T follicular helper cell (primary cell): ENCODE results near the gene IRF9.
A peak's percentile ranks its signal among the peaks of the same experiment; 100 is the strongest.
"Not testable (repeated sequence)": the region's sequence is repeated elsewhere in the genome, so short reads cannot be mapped to it uniquely, and the experiment has no call there.

Experiments
- DNase-seq: peaks from one replicate; pipeline ENCODE4 v3.0.0-alpha.2; 2020; ENCODE audit warnings: low read depth

The IRF9 gene

GRCh38 chr14:24195186-24196070 is 34.4 kb downstream of the IRF9 start, which contains the start of gene TM9SF1:
Gene TM9SF1 (minus strand): TSS chr14:24195441. CDS start chr14:24195019, 422 bp downstream.
- peak; percentile 82 for DNase-seq

- no peak for DNase-seq
These were observed 35.3 kb downstream of the IRF9 start for GRCh38 chr14:24196071-24197055.

GRCh38 chr14:24197056-24197450 is 36.0 kb downstream of the IRF9 start:
- no peak for DNase-seq

- DNase-seq, result no peak
These were observed 37.9 kb downstream of the IRF9 start for GRCh38 chr14:24198814-24199524.

GRCh38 chr14:24202538-24202937 is 41.5 kb downstream of the IRF9 start:
- DNase-seq, result not testable (repeated sequence)

- DNase-seq, result not testable (repeated sequence)
These were observed 42.3 kb downstream of the IRF9 start for GRCh38 chr14:24203249-24203886.

GRCh38 chr14:24204163-24205146 is 43.4 kb downstream of the IRF9 start:
- DNase-seq, result no peak

GRCh38 chr14:24206260-24207103 is 45.4 kb downstream of the IRF9 start:
- DNase-seq, result no peak

GRCh38 chr14:24207104-24207551 is 46.1 kb downstream of the IRF9 start:
- DNase-seq, result no peak

- no peak for DNase-seq
These were observed 46.6 kb downstream of the IRF9 start for GRCh38 chr14:24207625-24208024.

- no peak for DNase-seq
These were observed 50.2 kb downstream of the IRF9 start for GRCh38 chr14:24211311-24211710.

GRCh38 chr14:24212924-24213865 is 52.1 kb downstream of the IRF9 start, which contains the start of gene CHMP4A:
Gene CHMP4A (minus strand): TSS chr14:24213488. CDS start chr14:24213439, 49 bp downstream.
- peak; percentile 94 for DNase-seq

- no peak for DNase-seq
These were observed 53.0 kb downstream of the IRF9 start for GRCh38 chr14:24213866-24214662.

- DNase-seq, result peak; percentile 84
These were observed 54.7 kb downstream of the IRF9 start, which contains the start of gene MDP1 for GRCh38 chr14:24215495-24216344. Gene MDP1 (minus strand): TSS chr14:24216066. CDS start chr14:24215955, 111 bp downstream.
